Measurements from ENCODE around the gene AKAP1.

Gene AKAP1

GRCh38 chr17:57133486-57133885 lies 48.4 kb downstream of the AKAP1 start:
- H3K4me3 ChIP-seq (replicated peaks; ENCODE audit: low read depth, low read length): no peak overlapping the region
- TF ChIP-seq CTCF (IDR thresholded peaks at IDR 0.05; ENCODE audit: low read depth, low read length, missing control alignments): no peak
- no peak for DNase-seq (ENCODE audit: extremely low read depth, low read depth)

GRCh38 chr17:57135026-57135788 lies 50.2 kb downstream of the AKAP1 start:
- no peak for DNase-seq (ENCODE audit: extremely low read depth, low read depth)
- no peak for TF ChIP-seq CTCF (IDR thresholded peaks at IDR 0.05; ENCODE audit: low read depth, low read length, missing control alignments)
- no peak overlapping the region for H3K4me3 ChIP-seq (replicated peaks; ENCODE audit: low read depth, low read length)

- no peak for TF ChIP-seq CTCF (IDR thresholded peaks at IDR 0.05; ENCODE audit: low read depth, low read length, missing control alignments)
- no peak overlapping the region for H3K4me3 ChIP-seq (replicated peaks; ENCODE audit: low read depth, low read length)
- DNase-seq (ENCODE audit: extremely low read depth, low read depth): no peak
These were observed 50.8 kb downstream of the AKAP1 start for GRCh38 chr17:57135789-57136291.

GRCh38 chr17:57136355-57136754 lies 51.3 kb downstream of the AKAP1 start:
- TF ChIP-seq CTCF (IDR thresholded peaks at IDR 0.05; ENCODE audit: low read depth, low read length, missing control alignments): no peak
- no peak overlapping the region for H3K4me3 ChIP-seq (replicated peaks; ENCODE audit: low read depth, low read length)

GRCh38 chr17:57138030-57138911 lies 53.2 kb downstream of the AKAP1 start:
- H3K4me3 ChIP-seq (replicated peaks; ENCODE audit: low read depth, low read length): no peak overlapping the region
- no peak for DNase-seq (ENCODE audit: extremely low read depth, low read depth)
- TF ChIP-seq CTCF (IDR thresholded peaks at IDR 0.05; ENCODE audit: low read depth, low read length, missing control alignments): no peak

More at GRCh38 chr17:57136355-57136754, 51.3 kb downstream of the AKAP1 start:
- no peak for DNase-seq (ENCODE audit: extremely low read depth, low read depth)

- TF ChIP-seq CTCF (IDR thresholded peaks at IDR 0.05; ENCODE audit: low read depth, low read length, missing control alignments): no peak
- no peak for DNase-seq (ENCODE audit: extremely low read depth, low read depth)
- H3K4me3 ChIP-seq (replicated peaks; ENCODE audit: low read depth, low read length): no peak overlapping the region
These were observed 54.0 kb downstream of the AKAP1 start for GRCh38 chr17:57138956-57139576.

All from HFF-Myc (cell line).